ENCODE results near the gene KCNQ1OT1.

The KCNQ1OT1 gene

GRCh38 chr11:2736577-2737225 lies 36.9 kb upstream of the KCNQ1OT1 start:
- DNase-seq, result no peak

GRCh38 chr11:2735053-2735589 lies 35.3 kb upstream of the KCNQ1OT1 start:
- no peak for DNase-seq

- no peak for DNase-seq
Observed at GRCh38 chr11:2734181-2735052, 34.6 kb upstream of the KCNQ1OT1 start.

GRCh38 chr11:2732940-2733628 lies 33.3 kb upstream of the KCNQ1OT1 start:
- no peak for DNase-seq

GRCh38 chr11:2732261-2732939 lies 32.6 kb upstream of the KCNQ1OT1 start:
- no peak for DNase-seq

- DNase-seq, result no peak
Observed at GRCh38 chr11:2731130-2732125, 31.6 kb upstream of the KCNQ1OT1 start.

- no peak for DNase-seq
Observed at GRCh38 chr11:2730272-2731129, 30.7 kb upstream of the KCNQ1OT1 start.

- DNase-seq, result no peak
Observed at GRCh38 chr11:2729841-2730240, 30.0 kb upstream of the KCNQ1OT1 start.

- DNase-seq, result no peak
Observed at GRCh38 chr11:2728663-2729332, 29.0 kb upstream of the KCNQ1OT1 start.

- no peak for DNase-seq
Observed at GRCh38 chr11:2728128-2728662, 28.4 kb upstream of the KCNQ1OT1 start.

GRCh38 chr11:2726964-2727363 lies 27.2 kb upstream of the KCNQ1OT1 start:
- no peak for DNase-seq

GRCh38 chr11:2725368-2726300 lies 25.8 kb upstream of the KCNQ1OT1 start:
- no peak for DNase-seq

- DNase-seq, result no peak
Observed at GRCh38 chr11:2724653-2725367, 25.0 kb upstream of the KCNQ1OT1 start.

- DNase-seq, result no peak
Observed at GRCh38 chr11:2724104-2724503, 24.3 kb upstream of the KCNQ1OT1 start.

- DNase-seq, result no peak
Observed at GRCh38 chr11:2722955-2723354, 23.2 kb upstream of the KCNQ1OT1 start.

GRCh38 chr11:2721210-2721916 lies 21.6 kb upstream of the KCNQ1OT1 start:
- DNase-seq, result no peak
